Right lobe of liver (tissue), 6 donors: ENCODE measurements around the gene ADAMTS2. TPM values are rescaled to one million over a fixed set of nuclear protein-coding genes. Genes with fewer than 3 reads are reported as not detected.

Experiments
- ATAC-seq, 4 donors: fragments of 200-7000 bp; cut with Tn5 transposase; one replicate each; pipeline ENCODE4 v1.9.1; 2020; ENCODE audit warnings: mild to moderate bottlenecking in 4 of 4, moderate library complexity in 4 of 4
- DNase-seq, 3 donors: peaks; one replicate each; pipeline ENCODE4 v3.0.0-alpha.2; 2020
- H3K27ac ChIP-seq, 3 donors: fragments of 200-600 bp; one replicate each; pipeline ENCODE4 v1.8.0; 2022
- H3K27me3 ChIP-seq, 2 donors: fragments of 200-600 bp; one replicate each; pipeline ENCODE4 v1.8.0; 2022
- H3K36me3 ChIP-seq, 4 donors: fragments of 200-600 bp; sonication (generic) in 1 of 4; one replicate each; pipeline versions ENCODE4 v1.5.1 to v1.8.0; 2017 to 2022; ENCODE audit warnings: control low read depth in 1 of 4
- H3K4me1 ChIP-seq, 4 donors: fragments of 200-600 bp; sonication (generic) in 1 of 4; one replicate each; pipeline versions ENCODE4 v1.5.1 to v1.8.0; 2017 to 2022; ENCODE audit warnings: control low read depth in 1 of 4
- H3K4me3 ChIP-seq, 3 donors: fragments of 200-600 bp; one replicate each; pipeline ENCODE4 v1.8.0; 2022
- H3K9me3 ChIP-seq, 4 donors: fragments of 200-600 bp; sonication (generic) in 1 of 4; one replicate each; pipeline versions ENCODE4 v1.5.1 to v1.8.0; 2017 to 2022; ENCODE audit warnings: control low read depth in 1 of 4
- CTCF ChIP-seq, 4 donors: fragments of 200-600 bp in 3 of 4; fragments of 450-650 bp in 1 of 4; IDR thresholded peaks; one replicate each; pipeline versions ENCODE4 v1.5.1 to v1.8.0; 2016 to 2022; ENCODE audit warnings: antibody characterized with exemption in 4 of 4, mild to moderate bottlenecking in 2 of 4
- POLR2A ChIP-seq: fragments of 450-650 bp; IDR thresholded peaks from one replicate; pipeline ENCODE4 v1.6.1; 2017; ENCODE audit warnings: antibody characterized with exemption, mild to moderate bottlenecking
- WGBS: methylation state at CpG from one replicate; pipeline ENCODE4 v1.1.6; 2018; ENCODE audit warnings: low coverage, low lambda C conversion rate; ENCODE audit not compliant: insufficient coverage; ENCODE audit errors: missing lambda C conversion rate; 5-methylcytosine and 5-hydroxymethylcytosine counted together
- intact Hi-C, 2 donors: fragments of 100-400 bp; cut with DNase I; formaldehyde crosslinking; loops; one replicate each; pipeline versions ENCODE4 v1.11.2 to v1.14.1; 2022
- total RNA-seq, 6 experiments: library from RNA; depleted of rRNA in 2 of 6; stranded (reverse); fragments of >200 nt in 2 of 6; fragmentation: NEBNext Ultra II Directional in 3 of 6; extraction: Animal tissue kit (Norgen Biotek cat#: 25700) in 3 of 6; gene quantifications; one replicate each; pipeline versions ENCODE4 v1.1.0 to v1.2.4, GENCODE V29; 2016 to 2023
- donor health status: DM: no; HTN: yes; CAD: no.
- donor health status: DM: no; HTN: no; CAD: no.
- donor health status: DM: no; HTN: no; CAD: no.
- donor health status: DM: no; HTN: yes; CAD: no.
- donor health status: DM: no; HTN: yes; CAD: no.

The ADAMTS2 gene
- total RNA-seq, 6 experiments from 2014 or later = 6.3 to 18.9 (median 13.5) TPM

GRCh38 chr5:179369530-179369884 lies 24.2 kb upstream of the ADAMTS2 start:
- DNase-seq = peak in 1 of 3 donors; percentile 16
- Histone ChIP-seq H3K36me3 (no peaks in the 10 kb centered on the region), H3K4me1 (no peaks in the 10 kb centered on the region), H3K27ac (no peak overlapping the region), H3K27me3 (no peaks in the 10 kb centered on the region), H3K4me3 (no peak overlapping the region), H3K9me3 (no peaks in the 10 kb centered on the region)
- no peak for TF ChIP-seq POLR2A
- TF ChIP-seq CTCF (IDR thresholded peaks at IDR 0.05) = no peak
- intact Hi-C loops = no loop called here
- 49% methylated on average over 3 of the region's 6 CpGs for WGBS
- no peak for ATAC-seq

- intact Hi-C loops = no loop called here
- DNase-seq = peak in 2 of 3 donors; percentile 13 to 32
These were observed 23.7 kb upstream of the ADAMTS2 start for GRCh38 chr5:179368806-179369529.

GRCh38 chr5:179368126-179368805 lies 23.0 kb upstream of the ADAMTS2 start:
- TF ChIP-seq CTCF (IDR thresholded peaks at IDR 0.05) (no peak), POLR2A (no peak)
- no peaks in the 10 kb centered on the region for H3K27me3 ChIP-seq
- intact Hi-C loops = no loop called here
- no peaks in the 10 kb centered on the region for H3K4me1 ChIP-seq
- H3K27ac ChIP-seq = no peak overlapping the region
- DNase-seq = peak in 1 of 3 donors; percentile 31
- H3K9me3 ChIP-seq = no peaks in the 10 kb centered on the region
- H3K4me3 ChIP-seq = no peak overlapping the region
- WGBS = 95% methylated on average over 4 of the region's 18 CpGs
- ATAC-seq = no peak
- no peaks in the 10 kb centered on the region for H3K36me3 ChIP-seq

More at GRCh38 chr5:179368806-179369529, 23.7 kb upstream of the ADAMTS2 start:
- Histone ChIP-seq H3K4me1 (no peaks in the 10 kb centered on the region), H3K4me3 (no peak overlapping the region), H3K27ac (no peak overlapping the region), H3K27me3 (no peaks in the 10 kb centered on the region), H3K36me3 (no peaks in the 10 kb centered on the region), H3K9me3 (no peaks in the 10 kb centered on the region)
- no peak for ATAC-seq
- TF ChIP-seq POLR2A (no peak), CTCF (IDR thresholded peaks at IDR 0.05) (no peak)
- WGBS = 59% methylated on average over 2 of the region's 17 CpGs

- ATAC-seq (no peak), DNase-seq (peak in 1 of 3 donors; percentile 37)
- intact Hi-C loops = no loop called here
- H3K4me1 ChIP-seq = no peaks in the 10 kb centered on the region
- H3K27me3 ChIP-seq = no peaks in the 10 kb centered on the region
- H3K36me3 ChIP-seq = no peaks in the 10 kb centered on the region
- H3K9me3 ChIP-seq = no peaks in the 10 kb centered on the region
- WGBS = 90% methylated on average over 4 of the region's 12 CpGs
- H3K27ac ChIP-seq = no peak overlapping the region
- no peak for TF ChIP-seq POLR2A
- no peak for TF ChIP-seq CTCF (IDR thresholded peaks at IDR 0.05)
- H3K4me3 ChIP-seq = no peak overlapping the region
These were observed 22.2 kb upstream of the ADAMTS2 start for GRCh38 chr5:179367491-179367890.
